ENCODE data around the gene GRHL3. TPM values are rescaled to one million over a fixed set of nuclear protein-coding genes. Genes with fewer than 3 reads are reported as not detected.
A peak's percentile ranks its signal among the peaks of the same experiment; 100 is the strongest.

Gene GRHL3
- total RNA-seq, 1 donor from 2014 or later, result 0.78 TPM

- Mint-ChIP-seq H3K27me3 (no peaks in the 10 kb centered on the region), H3K9me3 (no peaks in the 10 kb centered on the region), H3K4me3 (no peak overlapping the region), H3K4me1 (peaks cover 28% of the 10 kb centered on the region), H3K36me3 (ENCODE audit: low read depth) (peaks cover 16% of the 10 kb centered on the region), H3K27ac (no peak overlapping the region)
- TF ChIP-seq CTCF (IDR thresholded peaks at IDR 0.05), result no peak
- CTCF ChIA-PET, result interaction anchor here (2.7 to 4.1 kb wide), 2 partner anchors 9 to 204 kb away, joined by 8 to 17 read pairs; no protein-coding TSS in a partner anchor
- ATAC-seq (ENCODE audit: low read depth) (no peak), DNase-seq (no peak)
- POLR2A ChIA-PET, result interaction anchor here (0.6 kb wide), 1 partner anchor 453 kb away, joined by 11 read pairs; no protein-coding TSS in a partner anchor
- intact Hi-C loops (cut with micrococcal nuclease), result no loop called here
Measured at GRCh38 chr1:24383381-24383940, 64.3 kb downstream of the GRHL3 start.

- CTCF ChIA-PET, result interaction anchor here (1.3 to 4.1 kb wide), 5 partner anchors 8 to 234 kb away, joined by 5 to 20 read pairs (median 12); no protein-coding TSS in a partner anchor
- peak overlapping the region; percentile 65 for H3K4me3 Mint-ChIP-seq
- DNase-seq (no peak), ATAC-seq (ENCODE audit: low read depth) (peak; percentile 79)
- H3K4me1 Mint-ChIP-seq, result peaks cover 28% of the 10 kb centered on the region
- POLR2A ChIA-PET, result interaction anchor here (0.8 kb wide), 1 partner anchor 156 kb away, joined by 3 read pairs; no protein-coding TSS in a partner anchor
- intact Hi-C loops (cut with micrococcal nuclease), result loop anchor here (1.0 kb wide), 1 partner anchor 11 kb away; no protein-coding TSS in a partner anchor
- TF ChIP-seq CTCF (IDR thresholded peaks at IDR 0.05), result no peak
- H3K36me3 Mint-ChIP-seq (ENCODE audit: low read depth), result peaks cover 11% of the 10 kb centered on the region
- peak overlapping the region; percentile 81 for H3K27ac Mint-ChIP-seq
- no peaks in the 10 kb centered on the region for H3K9me3 Mint-ChIP-seq
- H3K27me3 Mint-ChIP-seq, result no peaks in the 10 kb centered on the region
Measured at GRCh38 chr1:24384251-24385090, 65.3 kb downstream of the GRHL3 start.

GRCh38 chr1:24385160-24385940 is 66.2 kb downstream of the GRHL3 start:
- ATAC-seq (ENCODE audit: low read depth) (peak; percentile 43), DNase-seq (no peak)
- H3K9me3 Mint-ChIP-seq, result no peaks in the 10 kb centered on the region
- TF ChIP-seq CTCF (IDR thresholded peaks at IDR 0.05), result no peak
- peaks cover 6% of the 10 kb centered on the region for H3K36me3 Mint-ChIP-seq (ENCODE audit: low read depth)
- peak overlapping the region; percentile 69 for H3K27ac Mint-ChIP-seq
- intact Hi-C loops (cut with micrococcal nuclease), result no loop called here
- peaks cover 32% of the 10 kb centered on the region for H3K4me1 Mint-ChIP-seq
- H3K27me3 Mint-ChIP-seq, result no peaks in the 10 kb centered on the region
- H3K4me3 Mint-ChIP-seq, result peak overlapping the region; percentile 29
- POLR2A ChIA-PET, result interaction anchor here (0.8 to 1.1 kb wide), 3 partner anchors 63 to 184 kb away, joined by 3 to 5 read pairs (median 3); no protein-coding TSS in a partner anchor
- CTCF ChIA-PET, result interaction anchor here (1.1 to 2.8 kb wide), 6 partner anchors 28 to 235 kb away, joined by 3 to 20 read pairs (median 6); partner anchors contain the start of gene STPG1

- no peak overlapping the region for H3K4me3 Mint-ChIP-seq
- peaks cover 6% of the 10 kb centered on the region for H3K36me3 Mint-ChIP-seq (ENCODE audit: low read depth)
- ATAC-seq (ENCODE audit: low read depth) (no peak), DNase-seq (no peak)
- H3K9me3 Mint-ChIP-seq, result no peaks in the 10 kb centered on the region
- no peaks in the 10 kb centered on the region for H3K27me3 Mint-ChIP-seq
- peaks cover 39% of the 10 kb centered on the region for H3K4me1 Mint-ChIP-seq
- CTCF ChIA-PET, result interaction anchor here (1.1 to 2.8 kb wide), 5 partner anchors 27 to 201 kb away, joined by 3 to 20 read pairs (median 8); partner anchors contain the start of gene STPG1
- TF ChIP-seq CTCF (IDR thresholded peaks at IDR 0.05), result no peak
- POLR2A ChIA-PET, result interaction anchor here (0.8 to 1.1 kb wide), 3 partner anchors 64 to 185 kb away, joined by 3 to 5 read pairs (median 3); no protein-coding TSS in a partner anchor
- intact Hi-C loops (cut with micrococcal nuclease), result no loop called here
- no peak overlapping the region for H3K27ac Mint-ChIP-seq
Measured at GRCh38 chr1:24386241-24386640, 67.1 kb downstream of the GRHL3 start.

Measured in activated B cell treated with CpG ODN at 0.5 μM for 24 hours (primary cell).